GM18499 (cell line): ENCODE data around the gene DNM2.
"Not testable (repeated sequence)": the region's sequence is repeated elsewhere in the genome, so short reads cannot be mapped to it uniquely, and the experiment has no call there.

ENCODE experiments used
- ATAC-seq: cut with Tn5 transposase; IDR thresholded peaks from one replicate; pipeline ENCODE4 v1.9.1; 2021; ENCODE audit warnings: moderate number of reproducible peaks; ENCODE audit not compliant: insufficient read depth, unreplicated experiment

The DNM2 gene

GRCh38 chr19:10877608-10878007, 159.7 kb downstream of the DNM2 start:
- ATAC-seq: not testable (repeated sequence)

GRCh38 chr19:10878253-10878652, 160.4 kb downstream of the DNM2 start:
- ATAC-seq: no peak
